ENCODE measurements around the gene PRR32. TPM values are rescaled to one million over a fixed set of nuclear protein-coding genes. Genes with fewer than 3 reads are reported as not detected.
"Not testable (repeated sequence)": the region's sequence is repeated elsewhere in the genome, so short reads cannot be mapped to it uniquely, and the experiment has no call there.

Gene PRR32
- not detected for polyA plus RNA-seq (2013, experiment 1 of 4)
- not detected for polyA plus RNA-seq (2013, experiment 2 of 4)
- not detected for polyA plus RNA-seq (2013, experiment 3 of 4)
- polyA plus RNA-seq (2013, experiment 4 of 4) = not detected

GRCh38 chrX:126819429-126819828, at the start of gene PRR32:
Gene PRR32, plus strand, starts transcription at chrX:126819729. Its CDS starts 115 bp downstream, at chrX:126819844.
- no peak within 1 kb of the TSS for H3K4me3 ChIP-seq (ENCODE audit: insufficient read depth, low read depth, low read length)
- no peaks in the 10 kb centered on the region for H3K27me3 ChIP-seq (ENCODE audit: control insufficient read depth, insufficient read depth, low read length, poor library complexity, severe bottlenecking)
- no peaks in the 10 kb centered on the region for H3K4me1 ChIP-seq (ENCODE audit: control insufficient read depth, insufficient read depth, low read length)
- H3K9me3 ChIP-seq (ENCODE audit: control insufficient read depth, low read length) = no peaks in the 10 kb centered on the region
- H3K27ac ChIP-seq (ENCODE audit: insufficient read depth, low read depth, low read length, poor library complexity, severe bottlenecking) = no peak within 1 kb of the TSS
- no peaks in the 10 kb centered on the region for H3K36me3 ChIP-seq (ENCODE audit: control insufficient read depth, insufficient read depth, low read length)

- Histone ChIP-seq H3K27ac (ENCODE audit: insufficient read depth, low read depth, low read length, poor library complexity, severe bottlenecking) (no peak overlapping the region), H3K36me3 (ENCODE audit: control insufficient read depth, insufficient read depth, low read length) (no peaks in the 10 kb centered on the region), H3K4me1 (ENCODE audit: control insufficient read depth, insufficient read depth, low read length) (no peaks in the 10 kb centered on the region), H3K27me3 (ENCODE audit: control insufficient read depth, insufficient read depth, low read length, poor library complexity, severe bottlenecking) (no peaks in the 10 kb centered on the region), H3K4me3 (ENCODE audit: insufficient read depth, low read depth, low read length) (no peak overlapping the region), H3K9me3 (ENCODE audit: control insufficient read depth, low read length) (no peaks in the 10 kb centered on the region)
- 35 to 40% methylated on average over 5 of the region's 5 CpGs for WGBS, 2 experiments
Measured at GRCh38 chrX:126770179-126770578, 49.4 kb upstream of the PRR32 start.

- H3K4me3 ChIP-seq (ENCODE audit: insufficient read depth, low read depth, low read length) = no peak overlapping the region
- H3K27me3 ChIP-seq (ENCODE audit: control insufficient read depth, insufficient read depth, low read length, poor library complexity, severe bottlenecking) = no peaks in the 10 kb centered on the region
- WGBS, 2 experiments = 94 to 95% methylated on average over 2 of the region's 2 CpGs
- H3K27ac ChIP-seq (ENCODE audit: insufficient read depth, low read depth, low read length, poor library complexity, severe bottlenecking) = no peak overlapping the region
- no peaks in the 10 kb centered on the region for H3K4me1 ChIP-seq (ENCODE audit: control insufficient read depth, insufficient read depth, low read length)
- no peaks in the 10 kb centered on the region for H3K9me3 ChIP-seq (ENCODE audit: control insufficient read depth, low read length)
- H3K36me3 ChIP-seq (ENCODE audit: control insufficient read depth, insufficient read depth, low read length) = no peaks in the 10 kb centered on the region
Measured at GRCh38 chrX:126785539-126785938, 34.0 kb upstream of the PRR32 start.

- Histone ChIP-seq H3K27me3 (ENCODE audit: control insufficient read depth, insufficient read depth, low read length, poor library complexity, severe bottlenecking) (no peaks in the 10 kb centered on the region), H3K4me3 (ENCODE audit: insufficient read depth, low read depth, low read length) (no peak overlapping the region), H3K36me3 (ENCODE audit: control insufficient read depth, insufficient read depth, low read length) (no peaks in the 10 kb centered on the region), H3K27ac (ENCODE audit: insufficient read depth, low read depth, low read length, poor library complexity, severe bottlenecking) (no peak overlapping the region), H3K9me3 (ENCODE audit: control insufficient read depth, low read length) (no peaks in the 10 kb centered on the region), H3K4me1 (ENCODE audit: control insufficient read depth, insufficient read depth, low read length) (no peaks in the 10 kb centered on the region)
- WGBS, 2 experiments = 94 to 100% methylated on average over 1 of the region's 1 CpG
Measured at GRCh38 chrX:126799059-126799458, 20.5 kb upstream of the PRR32 start.

GRCh38 chrX:126806784-126807183, 12.7 kb upstream of the PRR32 start:
- not testable (repeated sequence) for H3K36me3 ChIP-seq (ENCODE audit: control insufficient read depth, insufficient read depth, low read length); H3K9me3 ChIP-seq (ENCODE audit: control insufficient read depth, low read length); H3K4me1 ChIP-seq (ENCODE audit: control insufficient read depth, insufficient read depth, low read length); H3K27ac ChIP-seq (ENCODE audit: insufficient read depth, low read depth, low read length, poor library complexity, severe bottlenecking); H3K4me3 ChIP-seq (ENCODE audit: insufficient read depth, low read depth, low read length); H3K27me3 ChIP-seq (ENCODE audit: control insufficient read depth, insufficient read depth, low read length, poor library complexity, severe bottlenecking)
- WGBS, 2 experiments = 65 to 66% methylated on average over 3 of the region's 3 CpGs

- H3K4me1 ChIP-seq (ENCODE audit: control insufficient read depth, insufficient read depth, low read length) = no peaks in the 10 kb centered on the region
- no peaks in the 10 kb centered on the region for H3K36me3 ChIP-seq (ENCODE audit: control insufficient read depth, insufficient read depth, low read length)
- no peak overlapping the region for H3K27ac ChIP-seq (ENCODE audit: insufficient read depth, low read depth, low read length, poor library complexity, severe bottlenecking)
- H3K27me3 ChIP-seq (ENCODE audit: control insufficient read depth, insufficient read depth, low read length, poor library complexity, severe bottlenecking) = no peaks in the 10 kb centered on the region
- WGBS, 2 experiments = 77 to 88% methylated on average over 1 of the region's 1 CpG
- H3K9me3 ChIP-seq (ENCODE audit: control insufficient read depth, low read length) = no peaks in the 10 kb centered on the region
- no peak overlapping the region for H3K4me3 ChIP-seq (ENCODE audit: insufficient read depth, low read depth, low read length)
Measured at GRCh38 chrX:126815806-126816205, 3.7 kb upstream of the PRR32 start.

- no peaks in the 10 kb centered on the region for H3K9me3 ChIP-seq (ENCODE audit: control insufficient read depth, low read length)
- H3K27me3 ChIP-seq (ENCODE audit: control insufficient read depth, insufficient read depth, low read length, poor library complexity, severe bottlenecking) = no peaks in the 10 kb centered on the region
- H3K4me3 ChIP-seq (ENCODE audit: insufficient read depth, low read depth, low read length) = no peak overlapping the region
- H3K36me3 ChIP-seq (ENCODE audit: control insufficient read depth, insufficient read depth, low read length) = no peaks in the 10 kb centered on the region
- 80 to 85% methylated on average over 13 of the region's 13 CpGs for WGBS, 2 experiments
- H3K4me1 ChIP-seq (ENCODE audit: control insufficient read depth, insufficient read depth, low read length) = no peaks in the 10 kb centered on the region
- H3K27ac ChIP-seq (ENCODE audit: insufficient read depth, low read depth, low read length, poor library complexity, severe bottlenecking) = no peak overlapping the region
Measured at GRCh38 chrX:126820700-126821420, 1.3 kb downstream of the PRR32 start.

- H3K27me3 ChIP-seq (ENCODE audit: control insufficient read depth, insufficient read depth, low read length, poor library complexity, severe bottlenecking) = no peaks in the 10 kb centered on the region
- 100% methylated on average over 1 of the region's 2 CpGs; no CpG with 5 or more reads in 1 of the 2 experiments for WGBS, 2 experiments
- no peaks in the 10 kb centered on the region for H3K9me3 ChIP-seq (ENCODE audit: control insufficient read depth, low read length)
Measured at GRCh38 chrX:126824338-126825007, 4.9 kb downstream of the PRR32 start.

GRCh38 chrX:126825566-126826193, 6.2 kb downstream of the PRR32 start:
- Histone ChIP-seq H3K9me3 (ENCODE audit: control insufficient read depth, low read length) (no peaks in the 10 kb centered on the region), H3K4me3 (ENCODE audit: insufficient read depth, low read depth, low read length) (no peak overlapping the region), H3K36me3 (ENCODE audit: control insufficient read depth, insufficient read depth, low read length) (no peaks in the 10 kb centered on the region), H3K27ac (ENCODE audit: insufficient read depth, low read depth, low read length, poor library complexity, severe bottlenecking) (no peak overlapping the region), H3K4me1 (ENCODE audit: control insufficient read depth, insufficient read depth, low read length) (no peaks in the 10 kb centered on the region), H3K27me3 (ENCODE audit: control insufficient read depth, insufficient read depth, low read length, poor library complexity, severe bottlenecking) (no peaks in the 10 kb centered on the region)
- WGBS, 2 experiments = 100% methylated on average over 1 of the region's 1 CpG; no CpG with 5 or more reads in 1 of the 2 experiments

More at GRCh38 chrX:126824338-126825007, 4.9 kb downstream of the PRR32 start:
- Histone ChIP-seq H3K36me3 (ENCODE audit: control insufficient read depth, insufficient read depth, low read length) (no peaks in the 10 kb centered on the region), H3K27ac (ENCODE audit: insufficient read depth, low read depth, low read length, poor library complexity, severe bottlenecking) (no peak overlapping the region), H3K4me1 (ENCODE audit: control insufficient read depth, insufficient read depth, low read length) (no peaks in the 10 kb centered on the region), H3K4me3 (ENCODE audit: insufficient read depth, low read depth, low read length) (no peak overlapping the region)

GRCh38 chrX:126836186-126836585, 16.7 kb downstream of the PRR32 start:
- 86 to 93% methylated on average over 1 of the region's 2 CpGs for WGBS, 2 experiments
- no peaks in the 10 kb centered on the region for H3K36me3 ChIP-seq (ENCODE audit: control insufficient read depth, insufficient read depth, low read length)
- no peak overlapping the region for H3K27ac ChIP-seq (ENCODE audit: insufficient read depth, low read depth, low read length, poor library complexity, severe bottlenecking)
- H3K27me3 ChIP-seq (ENCODE audit: control insufficient read depth, insufficient read depth, low read length, poor library complexity, severe bottlenecking) = no peaks in the 10 kb centered on the region
- no peaks in the 10 kb centered on the region for H3K9me3 ChIP-seq (ENCODE audit: control insufficient read depth, low read length)
- no peaks in the 10 kb centered on the region for H3K4me1 ChIP-seq (ENCODE audit: control insufficient read depth, insufficient read depth, low read length)
- H3K4me3 ChIP-seq (ENCODE audit: insufficient read depth, low read depth, low read length) = no peak overlapping the region
